ENCODE measurements around the gene VRK1.

The VRK1 gene

DNA sequence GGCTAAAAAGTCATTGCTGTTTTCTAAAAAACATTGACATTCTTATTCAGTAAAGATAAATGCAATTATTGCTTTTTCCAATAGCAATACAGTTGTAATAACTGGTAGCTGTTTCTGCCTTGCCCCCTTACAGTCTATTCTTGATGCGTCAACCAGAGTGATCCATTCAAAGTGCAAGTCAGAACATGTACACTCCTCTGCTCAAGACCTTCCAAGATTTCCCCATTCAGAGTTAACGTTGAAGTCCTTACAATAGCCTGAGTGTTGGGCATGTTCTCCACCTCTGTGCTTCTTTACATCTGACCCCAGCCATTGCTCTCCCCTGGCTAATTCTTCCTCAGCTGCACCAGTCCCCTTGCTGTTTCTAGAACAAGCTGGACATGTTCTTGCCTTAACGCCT lies 24.3 kb downstream of the VRK1 start:
- no peak for DNase-seq (ENCODE audit: low read depth in 1 of 2, low spot score in 1 of 2)

DNA sequence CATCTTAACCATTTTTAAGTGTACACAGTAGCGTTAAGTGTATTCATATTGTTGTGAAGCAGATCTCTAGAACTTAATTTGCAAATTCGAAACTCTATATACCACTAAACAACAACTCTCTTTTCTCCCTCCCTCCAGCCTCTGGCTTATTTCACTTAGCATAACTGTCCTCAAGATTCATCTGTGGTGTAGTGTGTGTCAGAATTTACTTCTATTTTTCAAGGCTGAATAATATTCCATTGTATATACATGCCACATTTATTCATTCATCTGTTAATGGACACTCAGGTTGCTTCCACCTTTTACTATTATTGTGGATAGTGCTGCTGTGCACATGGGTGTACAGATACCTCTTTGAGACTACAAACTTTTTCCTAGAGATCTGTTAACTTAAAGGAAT lies 26.5 kb downstream of the VRK1 start:
- no peak for DNase-seq (ENCODE audit: low read depth in 1 of 2, low spot score in 1 of 2)

DNA sequence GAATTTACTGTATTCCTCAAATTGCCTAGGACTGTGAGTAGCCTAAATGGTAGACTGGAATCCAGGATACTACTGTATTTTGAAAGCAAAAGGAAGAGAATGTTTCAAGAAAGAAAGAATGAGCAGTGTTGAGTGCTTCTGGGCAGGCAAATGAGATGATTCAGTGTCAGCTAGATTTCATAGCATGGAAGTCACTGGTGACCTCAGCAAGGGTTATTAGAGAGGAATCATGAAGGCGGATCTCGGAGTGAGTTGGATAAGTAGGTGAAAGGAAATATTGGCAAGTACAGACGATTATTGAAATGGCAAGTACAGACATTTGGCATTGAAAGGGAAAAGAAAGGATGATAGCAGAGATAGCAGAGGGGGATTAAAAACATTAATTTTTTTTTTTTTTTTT lies 27.1 kb downstream of the VRK1 start:
- no peak for DNase-seq (ENCODE audit: low read depth in 1 of 2, low spot score in 1 of 2)

DNA sequence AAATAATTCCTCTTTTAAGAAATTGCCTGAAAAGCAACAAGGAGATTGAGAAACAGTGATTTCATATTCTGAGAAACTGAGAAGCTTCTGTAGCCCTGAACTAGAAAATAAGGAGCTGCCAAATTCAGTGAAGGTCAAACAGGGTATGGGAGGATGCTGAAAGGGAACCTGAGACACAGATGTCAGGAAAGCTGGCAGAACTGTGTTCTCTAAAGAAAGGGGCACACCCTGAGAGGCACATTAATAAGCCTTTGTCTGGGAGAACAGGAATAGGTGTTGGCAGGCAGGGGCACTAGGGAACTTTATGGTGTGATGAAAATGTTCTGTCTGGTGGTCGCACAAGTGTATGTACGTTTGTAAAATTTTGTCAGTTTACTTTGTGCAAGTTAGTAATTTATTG lies 29.6 kb downstream of the VRK1 start:
- no peak for DNase-seq (ENCODE audit: low read depth in 1 of 2, low spot score in 1 of 2)

DNA sequence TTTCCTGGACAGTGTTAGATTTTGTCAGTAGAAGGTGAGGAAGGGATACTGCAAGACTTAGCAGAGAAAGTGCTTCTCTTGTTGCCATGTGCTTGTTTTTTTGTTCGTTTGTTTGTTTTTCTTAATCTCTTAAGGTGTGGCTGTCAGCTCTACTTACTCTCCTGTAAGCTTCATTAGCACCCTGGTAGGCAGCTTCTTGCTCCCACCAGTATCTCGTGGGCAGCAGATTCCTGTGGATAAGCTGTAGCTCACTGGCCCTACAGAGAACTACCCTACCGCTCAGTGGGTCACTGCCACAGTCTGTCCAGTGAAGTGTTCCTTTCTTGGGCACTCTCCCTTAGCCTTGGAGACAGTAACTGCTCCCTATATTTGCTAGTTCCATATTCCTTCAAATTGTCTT lies 30.1 kb downstream of the VRK1 start:
- DNase-seq (ENCODE audit: low read depth in 1 of 2, low spot score in 1 of 2): no peak

DNA sequence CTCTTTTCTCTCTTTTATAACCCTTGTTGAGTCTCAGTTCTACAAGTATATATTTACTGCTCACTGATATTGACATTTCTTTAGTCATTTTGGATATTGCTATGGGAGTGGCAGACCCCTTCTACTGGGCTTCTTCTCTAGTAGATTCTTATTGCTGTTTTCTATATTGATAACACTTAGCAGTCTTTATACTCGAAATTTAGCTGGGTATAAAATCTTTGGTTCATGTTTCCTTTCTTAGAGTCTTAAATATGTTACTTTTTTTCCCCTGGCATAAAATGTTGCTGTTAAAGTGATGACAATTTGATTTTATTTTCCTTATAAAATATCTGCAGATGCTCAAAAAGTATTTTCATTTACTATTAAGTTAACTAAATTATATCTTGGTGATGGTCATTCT lies 32.6 kb downstream of the VRK1 start:
- DNase-seq (ENCODE audit: low read depth in 1 of 2, low spot score in 1 of 2): no peak

DNA sequence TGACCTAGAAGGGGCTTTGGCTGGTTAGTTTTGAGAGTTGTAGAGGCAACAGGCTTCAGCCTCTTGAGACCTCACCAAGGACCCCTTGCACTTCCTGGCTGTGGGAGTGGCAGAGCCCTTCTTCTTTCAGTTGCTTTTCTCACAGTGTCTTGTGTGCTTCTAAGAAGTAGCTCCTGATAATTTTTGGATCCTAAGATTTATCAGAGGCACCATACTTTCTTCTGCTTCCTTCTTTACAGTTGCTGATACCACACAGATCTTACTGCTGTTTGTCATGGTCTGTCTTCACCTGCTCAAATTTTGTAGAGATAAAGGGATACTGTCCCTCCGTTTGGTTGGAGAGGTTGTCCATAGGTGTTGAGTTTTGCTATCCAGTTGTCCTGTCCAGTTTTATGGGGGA lies 33.8 kb downstream of the VRK1 start:
- no peak for DNase-seq (ENCODE audit: low read depth in 1 of 2, low spot score in 1 of 2)

DNA sequence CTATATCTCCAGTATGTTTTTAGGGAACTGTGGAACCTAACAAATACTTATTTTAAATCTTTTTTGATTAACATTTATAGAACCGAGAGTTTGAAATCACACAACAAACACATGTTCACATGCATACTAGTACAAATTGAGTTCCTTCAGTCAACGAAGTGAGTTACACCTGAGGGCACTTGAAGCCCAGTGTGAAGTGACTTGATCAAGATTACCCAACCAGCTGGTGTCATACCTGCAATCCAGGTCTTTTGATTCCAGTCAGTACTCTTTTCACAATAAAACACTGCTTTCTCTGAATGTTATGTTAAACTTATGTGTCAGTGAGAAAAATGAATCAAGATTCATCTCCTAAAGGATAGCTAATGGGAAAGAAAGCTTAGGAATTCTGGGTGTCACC lies 35.2 kb downstream of the VRK1 start:
- DNase-seq (ENCODE audit: low read depth in 1 of 2, low spot score in 1 of 2): no peak

DNA sequence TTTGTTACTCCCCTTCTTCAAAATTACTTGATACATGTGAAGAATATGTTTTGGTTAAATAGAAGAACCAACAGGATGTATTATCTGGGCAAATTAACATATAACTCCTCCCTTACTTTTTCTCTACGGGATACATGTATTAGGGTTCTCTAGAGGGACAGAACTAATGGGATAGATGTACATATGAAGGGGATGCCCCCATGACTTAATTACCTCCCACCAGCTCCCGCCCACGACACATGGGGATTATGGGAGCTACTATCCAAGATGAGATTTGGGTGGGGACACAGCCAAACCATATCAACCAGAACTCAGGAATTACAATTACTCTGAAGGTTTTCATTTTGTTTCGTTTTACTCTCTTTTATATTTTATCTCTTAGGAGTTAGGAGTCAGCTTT lies 41.3 kb downstream of the VRK1 start:
- DNase-seq (ENCODE audit: low read depth in 1 of 2, low spot score in 1 of 2): no peak

DNA sequence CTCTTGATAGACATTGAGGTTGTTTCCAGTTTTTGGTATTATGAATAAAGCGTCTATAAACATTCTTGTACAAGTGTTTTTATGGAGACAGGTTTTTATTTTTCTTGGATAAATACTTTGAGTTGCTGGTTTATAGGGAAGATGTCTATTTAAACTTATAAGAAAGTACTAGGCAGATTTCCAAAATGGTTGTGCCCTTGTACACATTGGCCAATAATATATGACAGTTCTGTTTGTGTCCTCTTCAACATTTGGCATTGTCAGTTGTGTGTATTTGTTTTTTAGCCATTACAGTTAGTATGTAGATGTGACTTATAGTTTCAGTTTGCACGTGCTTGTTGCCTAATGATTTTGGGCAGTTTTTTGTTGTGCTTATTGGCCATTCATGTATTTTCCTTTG lies 42.1 kb downstream of the VRK1 start:
- no peak for DNase-seq (ENCODE audit: low read depth in 1 of 2, low spot score in 1 of 2)

DNA sequence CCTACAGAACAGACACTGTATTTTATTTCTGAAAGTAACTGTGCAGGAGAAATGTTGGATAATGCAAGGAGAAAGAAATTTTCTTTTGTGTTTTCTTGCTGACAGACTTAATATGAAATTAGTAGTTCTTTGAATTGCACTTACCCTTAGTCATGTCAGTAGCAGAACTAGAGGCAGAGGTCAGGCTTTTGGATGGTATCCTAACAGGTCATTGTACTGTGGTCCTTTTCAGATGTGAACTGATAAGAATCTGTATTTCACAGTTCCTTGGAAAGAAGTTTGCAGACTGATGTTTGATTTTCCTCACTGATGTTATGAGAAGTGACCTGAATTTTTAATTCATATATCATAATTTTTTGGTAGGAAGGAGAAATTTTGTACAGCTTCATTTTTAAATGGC lies 46.0 kb downstream of the VRK1 start:
- no peak for DNase-seq (ENCODE audit: low read depth in 1 of 2, low spot score in 1 of 2)

DNA sequence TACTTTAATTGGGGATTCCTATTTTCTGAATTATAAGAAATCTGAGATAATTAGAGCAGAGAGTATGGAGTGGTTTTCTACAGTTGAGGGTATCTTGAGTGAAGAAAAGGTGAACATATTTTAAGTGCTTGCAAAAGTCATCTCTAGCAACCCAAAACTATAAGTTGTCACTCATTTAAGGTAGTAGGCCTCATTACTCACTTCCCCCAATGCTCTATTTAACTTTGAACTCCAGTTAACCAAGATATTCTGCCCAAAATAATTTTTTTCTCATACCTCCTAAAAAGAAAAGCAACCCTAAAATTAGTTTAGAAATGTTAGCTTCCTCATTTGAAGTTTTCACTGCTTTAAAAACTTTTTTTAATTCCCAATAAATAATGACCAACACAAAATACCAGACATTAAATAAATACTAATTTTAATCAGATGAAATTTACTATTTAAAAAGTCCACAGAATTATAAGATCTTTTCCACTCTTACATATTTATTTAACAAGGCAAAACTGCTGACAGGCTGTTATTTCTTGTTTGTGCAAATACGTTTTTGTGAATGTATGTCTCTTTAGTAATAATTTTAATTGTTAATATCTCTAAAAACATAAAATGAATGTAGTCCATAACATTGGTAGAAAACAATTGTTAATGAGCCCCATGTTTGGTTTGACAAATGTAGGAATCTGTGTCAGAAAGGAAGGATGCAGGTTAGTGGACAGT lies 47.8 kb downstream of the VRK1 start:
- no peak for DNase-seq (ENCODE audit: low read depth in 1 of 2, low spot score in 1 of 2)

DNA sequence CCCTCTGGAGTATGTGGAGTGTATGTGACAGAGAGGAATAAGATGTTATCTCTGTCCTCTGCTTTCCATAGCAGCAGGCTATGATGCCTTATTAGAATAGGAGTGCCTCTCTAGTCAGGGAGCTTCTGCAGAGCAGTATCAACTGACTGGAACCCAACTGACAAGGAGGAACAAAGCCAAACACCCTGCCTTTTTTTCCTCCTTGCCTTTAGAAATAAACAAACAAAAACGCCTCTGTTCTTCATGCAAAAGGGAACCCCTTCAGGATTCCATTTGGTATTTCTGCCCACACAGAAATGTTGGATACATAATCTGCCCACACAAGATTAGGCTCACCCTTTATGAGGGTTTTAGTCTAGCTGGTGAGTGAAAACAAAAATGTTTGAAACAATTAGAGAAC lies 50.3 kb downstream of the VRK1 start:
- DNase-seq (ENCODE audit: low read depth in 1 of 2, low spot score in 1 of 2): no peak

DNA sequence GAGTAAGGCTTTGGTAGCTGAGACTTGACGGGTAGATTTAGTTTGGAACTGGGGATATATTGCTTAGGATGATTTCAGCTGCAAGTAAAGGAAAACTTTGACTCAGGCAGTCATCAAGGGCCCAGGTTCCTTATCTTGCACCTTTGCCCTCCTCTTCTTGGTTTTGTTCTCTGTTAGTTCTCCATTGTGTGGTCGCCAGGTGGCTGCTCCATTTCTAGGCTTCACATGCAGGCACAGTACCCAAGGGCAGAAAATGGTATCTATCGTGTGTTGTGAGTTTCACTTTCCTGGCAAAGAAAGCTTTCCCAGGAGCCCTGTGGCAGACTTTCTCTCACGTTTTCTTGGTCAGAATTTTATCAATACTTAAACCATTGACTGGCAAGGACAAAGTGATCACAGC lies 50.8 kb downstream of the VRK1 start:
- no peak for DNase-seq (ENCODE audit: low read depth in 1 of 2, low spot score in 1 of 2)

DNA sequence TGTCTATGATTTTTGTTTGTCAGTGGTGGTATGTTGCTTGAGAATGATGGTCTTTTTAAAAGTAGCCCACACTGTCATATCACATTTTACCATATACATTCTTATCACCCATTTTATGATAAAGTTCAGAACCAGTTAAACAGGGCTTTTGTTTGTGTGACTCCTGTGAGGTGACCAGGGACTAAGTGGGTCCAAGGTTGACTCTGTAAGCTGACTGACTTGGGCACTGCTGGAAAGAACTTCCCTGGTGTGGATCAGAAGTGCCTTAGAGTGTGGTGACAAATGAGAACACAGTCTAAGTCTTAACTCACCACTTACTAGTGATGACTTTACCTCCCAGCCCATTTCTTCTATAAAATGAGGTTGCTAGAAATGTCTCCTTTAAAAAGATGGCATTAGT lies 52.6 kb downstream of the VRK1 start:
- no peak for DNase-seq (ENCODE audit: low read depth in 1 of 2, low spot score in 1 of 2)

DNA sequence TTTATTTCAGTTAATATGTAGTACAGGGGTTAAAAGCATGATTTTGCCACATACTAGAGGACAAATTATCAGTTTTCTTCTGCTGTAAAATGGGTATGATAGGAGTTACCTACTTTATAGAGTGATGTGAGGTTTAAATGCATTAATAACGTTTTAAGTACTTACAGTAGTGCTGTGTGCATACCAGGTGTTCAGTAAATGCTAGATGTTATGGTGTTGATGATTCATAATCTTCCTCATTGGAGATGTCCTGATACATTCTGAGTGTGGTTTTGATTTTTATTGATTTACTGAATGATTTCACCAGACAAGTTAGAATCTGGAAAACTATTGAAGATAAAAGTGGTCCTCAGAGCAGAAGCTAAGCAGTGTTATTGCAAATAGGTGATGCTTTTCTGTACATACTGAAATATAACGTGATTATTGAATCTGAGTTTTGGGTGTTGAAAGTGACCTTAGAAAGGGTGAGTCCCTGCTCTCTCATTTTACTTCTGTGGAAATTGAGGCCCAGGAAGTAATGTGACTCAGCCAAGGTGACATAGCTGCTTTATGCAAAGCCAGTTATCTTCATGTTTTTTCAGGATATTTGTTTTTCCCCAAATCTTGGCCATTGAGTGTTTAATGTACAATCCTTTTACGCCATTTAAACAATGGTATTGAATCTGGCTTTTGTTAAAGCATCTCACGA lies 54.7 kb downstream of the VRK1 start:
- DNase-seq (ENCODE audit: low read depth in 1 of 2, low spot score in 1 of 2): no peak

DNA sequence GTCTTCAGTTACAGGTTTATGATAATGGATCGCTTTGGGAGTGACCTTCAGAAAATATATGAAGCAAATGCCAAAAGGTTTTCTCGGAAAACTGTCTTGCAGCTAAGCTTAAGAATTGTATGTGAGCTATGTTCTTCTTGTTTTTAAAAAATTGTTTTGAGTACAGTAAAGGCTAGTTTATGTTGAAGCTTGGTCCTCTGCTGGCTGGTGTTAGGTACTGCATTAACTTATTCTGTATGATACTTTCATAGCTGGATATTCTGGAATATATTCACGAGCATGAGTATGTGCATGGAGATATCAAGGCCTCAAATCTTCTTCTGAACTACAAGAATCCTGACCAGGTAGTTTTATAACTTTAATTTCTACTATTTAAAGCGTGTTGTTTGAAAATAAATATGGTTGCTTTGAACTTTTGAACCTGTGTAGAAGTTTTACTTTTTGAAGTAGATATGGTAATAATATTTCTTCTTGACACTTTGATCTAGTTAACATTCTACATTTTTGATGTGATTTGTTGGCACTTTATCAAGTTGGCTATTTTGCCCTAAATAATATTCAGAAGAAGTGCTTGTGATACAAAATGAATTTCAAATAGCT lies 55.7 kb downstream of the VRK1 start:
- DNase-seq (ENCODE audit: low read depth in 1 of 2, low spot score in 1 of 2): no peak

DNA sequence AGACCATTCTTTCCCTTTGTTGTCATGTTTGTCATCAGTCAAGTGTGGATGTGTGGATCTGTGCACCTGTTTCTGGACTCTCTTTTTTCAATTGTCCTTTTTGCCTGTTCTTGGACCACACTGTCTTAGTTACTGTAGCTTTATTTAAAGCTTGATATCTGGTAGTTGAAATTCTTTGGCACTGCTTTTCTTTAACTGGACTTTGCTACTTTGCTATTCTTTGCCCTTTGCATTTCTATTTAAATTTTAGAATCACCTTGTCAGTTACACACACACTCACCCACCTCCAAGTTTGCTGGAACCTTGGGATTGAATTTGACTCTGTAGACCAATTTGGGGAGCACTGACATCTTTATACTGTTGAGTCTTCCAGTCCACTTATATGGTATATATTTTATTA lies 61.5 kb downstream of the VRK1 start:
- DNase-seq (ENCODE audit: low read depth in 1 of 2, low spot score in 1 of 2): no peak

DNA sequence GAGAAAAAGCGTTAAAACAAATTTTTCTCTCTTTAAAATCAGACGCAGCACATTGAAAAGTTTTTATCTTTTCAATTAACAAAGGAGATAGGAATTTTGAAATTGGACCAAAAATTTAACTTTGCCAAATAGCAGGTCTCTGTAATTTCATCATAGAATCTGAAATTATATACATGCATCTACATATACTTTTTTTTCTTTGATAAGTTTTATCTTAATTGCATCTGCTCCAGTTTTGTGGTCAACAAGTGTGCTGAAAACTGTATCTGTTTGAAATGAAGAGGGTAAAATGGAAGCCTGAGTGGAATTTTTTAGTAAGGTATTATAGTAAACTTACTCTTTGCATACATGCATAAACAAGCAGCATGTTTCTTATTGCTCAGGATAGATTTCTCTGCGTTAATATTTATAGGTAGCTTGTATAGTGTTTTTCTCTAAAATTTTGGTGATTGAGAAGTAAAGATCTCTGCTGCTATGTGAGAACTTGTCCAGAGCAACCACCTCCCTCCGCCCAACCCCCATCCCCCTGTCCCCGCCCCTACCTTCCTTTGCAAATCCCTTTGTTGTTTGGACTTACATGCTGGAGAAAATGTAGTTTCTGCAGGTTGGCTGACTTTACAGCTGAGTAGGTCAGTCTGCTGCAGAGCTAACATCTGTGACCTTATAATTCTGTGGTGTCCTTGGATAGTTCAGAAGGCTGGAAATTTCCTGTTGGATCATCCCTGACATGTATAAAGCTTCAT lies 64.6 kb downstream of the VRK1 start:
- no peak for DNase-seq (ENCODE audit: low read depth in 1 of 2, low spot score in 1 of 2)

DNA sequence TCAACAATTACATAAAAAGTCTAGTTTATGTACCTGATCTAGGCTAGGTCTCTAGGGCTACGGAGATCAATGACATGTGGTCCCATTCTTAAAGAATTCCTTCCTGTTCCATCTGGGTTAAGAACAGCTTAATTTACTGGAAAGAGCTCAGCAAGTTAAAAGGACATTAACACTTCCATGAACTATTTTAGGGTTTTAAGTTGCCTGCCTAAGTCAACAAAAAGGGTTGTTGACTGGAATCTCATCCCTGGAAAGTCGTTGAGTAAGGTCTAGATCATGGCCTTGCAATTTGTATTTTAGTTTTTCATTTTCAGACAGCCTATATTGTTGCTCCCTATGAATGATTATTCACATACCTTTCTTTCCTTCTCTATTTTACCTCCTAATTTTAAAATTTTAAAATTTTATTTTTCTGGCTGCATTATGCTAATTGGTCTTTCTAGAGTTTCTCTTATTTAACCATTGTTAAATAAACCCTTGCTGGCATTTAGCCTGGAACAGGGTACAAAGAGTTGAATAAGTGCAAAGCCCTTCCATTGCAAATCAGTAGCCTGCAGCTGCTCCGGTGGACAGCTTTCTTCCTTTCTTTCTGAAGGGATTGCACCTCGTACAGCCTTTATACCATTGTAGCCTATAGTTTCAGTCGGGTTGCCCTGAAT lies 66.3 kb downstream of the VRK1 start:
- DNase-seq (ENCODE audit: low read depth in 1 of 2, low spot score in 1 of 2): no peak

DNA sequence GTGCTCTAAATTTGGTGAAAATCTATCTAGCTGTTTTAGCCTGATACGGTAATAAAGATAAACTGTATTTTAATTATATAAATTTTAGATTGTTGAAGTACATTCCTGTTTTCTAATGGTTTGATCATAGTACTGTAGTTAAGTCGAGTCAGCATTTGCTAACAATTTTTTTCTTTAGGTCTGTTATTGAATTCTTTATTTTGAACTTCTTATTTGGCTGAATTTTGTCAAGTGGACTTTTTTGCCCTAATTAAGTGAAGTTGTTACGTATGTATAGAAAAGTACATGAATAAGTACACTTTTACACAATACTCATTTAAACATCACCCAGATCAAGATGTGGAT lies 66.8 kb downstream of the VRK1 start:
- no peak for DNase-seq (ENCODE audit: low read depth in 1 of 2, low spot score in 1 of 2)

DNA sequence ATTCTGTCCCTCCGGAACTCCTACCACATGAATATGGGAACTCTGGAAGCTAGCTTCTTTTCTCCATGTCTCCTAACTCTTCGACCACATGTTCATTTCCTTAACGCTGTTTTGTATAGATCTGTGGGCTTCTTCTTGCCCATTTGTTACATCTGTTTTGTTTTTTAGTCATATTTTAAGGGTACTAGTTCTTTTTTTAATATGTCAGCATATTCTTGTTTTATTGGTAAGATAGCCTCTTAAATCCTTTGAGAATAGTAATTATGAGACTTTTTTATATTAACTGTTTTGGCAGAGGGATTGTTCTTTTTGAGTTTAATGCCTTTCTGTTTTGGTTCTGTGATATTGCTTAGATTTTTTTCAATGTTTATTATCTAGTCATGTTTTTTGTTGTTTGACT lies 70.5 kb downstream of the VRK1 start:
- DNase-seq (ENCODE audit: low read depth in 1 of 2, low spot score in 1 of 2): no peak

Measured in stimulated activated CD4-positive, alpha-beta T cell treated with anti-CD3 and anti-CD28 coated beads, Interleukin-15, amount 100 ng/mL, for 1 hour (primary cell).